HG02588 (cell line): ENCODE data around the gene CMTM8.

Experiments used
- ATAC-seq: cut with Tn5 transposase; IDR thresholded peaks from one replicate; pipeline ENCODE4 v1.9.1; 2021; ENCODE audit warnings: mild to moderate bottlenecking, moderate library complexity; ENCODE audit not compliant: unreplicated experiment

Gene CMTM8

DNA sequence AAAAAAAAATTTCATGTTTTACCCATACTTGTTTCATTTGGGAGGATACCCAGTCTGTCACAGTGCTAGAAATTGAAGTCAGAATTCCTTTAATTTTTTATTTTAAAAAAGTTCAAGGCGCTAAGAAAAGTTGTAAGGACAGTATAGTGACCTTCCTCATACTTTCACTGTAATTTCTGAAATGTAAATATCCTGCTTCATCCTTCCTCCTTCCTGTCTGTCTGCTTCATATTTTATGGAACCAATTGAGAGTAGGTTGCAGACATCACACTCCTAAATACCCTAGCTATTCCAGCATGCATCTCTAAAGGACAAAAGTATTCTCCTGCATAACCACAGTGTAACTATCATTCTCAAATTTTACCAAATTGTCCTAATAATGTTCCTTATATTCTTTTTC, 35.8 kb downstream of the CMTM8 start:
- ATAC-seq, result no peak

DNA sequence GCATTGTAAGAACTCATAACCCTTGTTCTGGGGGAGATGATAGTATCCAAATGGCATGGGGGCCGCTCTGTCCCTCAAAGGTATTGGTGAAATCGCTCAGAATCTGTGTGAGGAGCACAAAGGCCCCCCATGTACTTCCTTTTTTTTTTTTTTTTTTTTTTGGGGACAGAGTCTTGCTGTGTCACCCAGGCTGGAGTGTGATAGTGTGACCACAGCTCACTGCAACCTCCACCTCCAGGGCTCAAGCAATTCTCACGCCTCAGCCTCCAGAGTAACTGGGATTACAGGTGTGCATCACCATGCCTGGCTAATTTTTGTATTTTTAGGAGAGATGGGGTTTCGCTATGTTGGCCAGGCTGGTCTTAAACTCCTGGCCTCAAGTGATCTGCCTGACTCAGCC, 37.0 kb downstream of the CMTM8 start:
- no peak for ATAC-seq

DNA sequence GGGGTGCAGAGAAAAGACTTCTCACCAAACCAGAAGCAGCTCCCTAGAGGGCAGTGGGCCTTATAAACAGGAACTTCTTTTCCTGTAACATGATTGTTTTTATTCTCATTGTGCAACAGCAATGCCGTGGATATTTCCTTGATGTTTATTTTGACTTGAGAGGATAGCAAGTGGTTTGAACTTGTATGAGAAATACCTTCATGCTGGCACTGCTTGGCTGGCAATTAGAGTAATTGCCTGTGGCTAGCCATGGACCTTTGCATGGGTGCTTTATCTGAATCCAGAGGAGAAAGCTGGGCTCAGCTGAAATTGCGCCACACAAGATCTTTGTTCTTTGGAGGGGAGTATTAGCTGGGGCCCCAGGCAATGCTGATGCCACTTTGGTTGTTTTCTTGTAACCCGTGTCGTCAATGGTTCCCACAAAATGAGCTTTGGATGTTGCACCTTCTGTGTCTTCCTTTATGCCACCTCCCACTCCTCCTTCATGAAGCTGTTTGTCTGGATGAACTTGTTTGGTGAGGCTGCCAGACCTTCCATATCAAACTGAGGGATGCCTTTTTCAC, 37.9 kb downstream of the CMTM8 start:
- no peak for ATAC-seq

DNA sequence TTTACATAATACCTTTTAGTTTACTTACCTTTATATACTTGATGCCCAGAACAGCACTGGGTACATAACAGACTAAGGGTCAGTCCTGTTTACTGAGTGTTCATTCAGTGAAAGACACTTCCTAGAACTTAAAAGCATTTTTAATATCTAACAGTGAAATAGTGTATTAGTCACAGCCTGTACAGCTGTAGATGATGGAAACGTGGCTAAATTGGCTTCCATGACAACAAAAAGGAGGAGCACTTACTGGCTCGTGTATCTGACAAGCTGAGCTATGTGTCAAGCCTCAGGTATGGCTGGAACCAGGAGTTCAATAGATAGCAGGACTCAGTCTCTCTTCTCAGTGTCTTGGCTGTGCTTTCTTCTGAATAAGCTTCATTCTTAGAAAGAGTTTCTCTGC, 40.2 kb downstream of the CMTM8 start:
- no peak for ATAC-seq

DNA sequence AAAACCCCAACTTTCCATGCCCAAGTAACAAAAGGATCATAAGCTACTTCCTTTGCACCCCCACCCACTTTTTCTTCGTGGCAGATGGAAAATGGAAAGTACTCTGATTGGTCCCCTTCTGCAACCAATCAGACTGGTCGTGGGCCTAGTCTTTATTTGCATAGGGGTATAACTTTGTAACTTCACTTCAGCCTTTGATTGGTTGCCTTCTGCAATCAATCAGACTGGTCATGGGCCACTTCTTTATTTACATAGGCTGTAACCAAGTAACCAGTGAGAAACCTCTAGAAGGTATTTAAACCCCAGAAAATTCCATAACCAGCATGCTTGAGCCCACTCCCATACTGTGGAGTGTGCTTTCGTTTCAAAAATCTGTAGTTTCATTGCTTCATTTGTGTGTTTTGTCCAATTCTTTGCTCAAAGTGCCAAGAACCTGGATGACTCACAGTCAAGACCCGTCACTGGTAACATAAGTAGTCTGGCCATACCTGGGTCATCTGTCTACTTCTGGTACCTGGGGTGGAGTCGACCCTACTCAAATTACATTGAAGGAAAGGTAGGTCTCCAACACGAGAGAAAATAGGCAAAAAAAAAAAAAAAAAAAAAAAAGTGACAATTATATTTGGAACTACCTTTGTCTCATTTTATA, 41.9 kb downstream of the CMTM8 start:
- ATAC-seq, result no peak

DNA sequence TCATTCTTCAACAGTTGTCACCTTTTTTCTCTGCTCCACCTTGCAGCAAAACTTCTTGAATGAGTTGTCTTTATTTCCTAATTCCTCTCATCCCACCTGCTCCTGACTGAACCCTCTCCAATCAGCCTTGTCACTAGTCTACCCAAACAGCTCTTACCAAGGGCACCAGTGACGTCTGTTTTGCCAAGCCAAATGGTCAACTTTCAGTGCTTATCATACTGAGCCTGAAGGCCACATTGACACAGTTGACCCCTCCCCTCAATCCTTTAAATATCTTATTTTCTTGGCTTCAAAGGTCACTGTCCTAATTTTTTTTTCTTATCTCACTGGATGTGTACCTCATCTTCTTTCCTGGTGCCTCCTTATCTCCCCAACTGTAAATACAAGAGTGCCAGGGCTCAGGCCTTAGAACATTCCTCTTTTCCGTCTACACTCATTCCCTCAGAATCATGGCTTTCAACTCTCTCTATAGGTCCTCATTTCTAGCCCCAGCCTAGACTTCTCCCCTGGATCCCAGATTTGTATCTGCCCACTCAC, 43.2 kb downstream of the CMTM8 start:
- ATAC-seq, result no peak

DNA sequence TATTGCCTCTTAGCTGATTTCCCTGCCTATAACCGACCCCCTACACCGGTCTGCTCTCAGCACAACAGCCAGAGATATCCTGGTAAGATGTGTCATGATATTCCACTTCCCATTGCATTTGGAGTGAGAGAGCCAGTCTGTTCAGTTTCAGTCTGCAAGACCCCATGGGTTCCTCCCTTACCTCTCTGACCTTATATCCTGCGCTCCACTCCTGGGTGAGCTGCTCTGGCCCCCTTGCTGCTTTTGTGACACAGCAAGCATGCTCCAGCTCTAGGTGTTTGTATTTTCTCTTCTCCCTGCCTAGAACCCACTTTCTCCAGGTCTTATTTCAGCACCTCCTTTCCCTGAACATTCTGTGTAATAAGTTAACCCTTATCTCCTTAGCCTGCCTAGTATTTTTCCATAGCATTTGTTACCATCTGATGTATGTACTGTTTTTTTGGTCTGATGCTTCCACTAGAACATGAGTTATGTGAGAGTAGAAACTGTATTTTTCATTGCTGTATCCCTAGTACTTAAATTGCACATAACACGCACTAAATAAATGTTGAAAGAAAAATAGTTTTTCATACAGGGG, 44.2 kb downstream of the CMTM8 start:
- ATAC-seq, result no peak

DNA sequence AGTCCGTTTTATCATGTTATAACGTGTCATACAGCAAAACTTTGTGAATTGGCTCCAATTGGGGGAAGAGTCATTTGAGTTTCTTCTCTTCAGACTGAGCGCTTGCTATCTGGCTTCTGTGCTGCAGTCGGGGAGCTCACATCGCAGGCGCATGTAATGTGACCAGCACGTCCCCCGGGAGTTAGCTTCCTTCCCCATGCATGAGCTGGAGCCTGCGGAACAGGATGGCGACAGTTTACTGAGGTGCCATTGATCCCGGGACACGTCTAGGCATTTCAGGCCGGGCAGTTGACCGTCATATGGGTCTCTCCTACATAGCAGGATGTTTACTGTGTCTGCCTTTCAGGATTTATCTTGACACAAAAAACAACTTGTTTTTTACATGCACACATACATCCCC, 44.8 kb downstream of the CMTM8 start:
- ATAC-seq, result no peak

DNA sequence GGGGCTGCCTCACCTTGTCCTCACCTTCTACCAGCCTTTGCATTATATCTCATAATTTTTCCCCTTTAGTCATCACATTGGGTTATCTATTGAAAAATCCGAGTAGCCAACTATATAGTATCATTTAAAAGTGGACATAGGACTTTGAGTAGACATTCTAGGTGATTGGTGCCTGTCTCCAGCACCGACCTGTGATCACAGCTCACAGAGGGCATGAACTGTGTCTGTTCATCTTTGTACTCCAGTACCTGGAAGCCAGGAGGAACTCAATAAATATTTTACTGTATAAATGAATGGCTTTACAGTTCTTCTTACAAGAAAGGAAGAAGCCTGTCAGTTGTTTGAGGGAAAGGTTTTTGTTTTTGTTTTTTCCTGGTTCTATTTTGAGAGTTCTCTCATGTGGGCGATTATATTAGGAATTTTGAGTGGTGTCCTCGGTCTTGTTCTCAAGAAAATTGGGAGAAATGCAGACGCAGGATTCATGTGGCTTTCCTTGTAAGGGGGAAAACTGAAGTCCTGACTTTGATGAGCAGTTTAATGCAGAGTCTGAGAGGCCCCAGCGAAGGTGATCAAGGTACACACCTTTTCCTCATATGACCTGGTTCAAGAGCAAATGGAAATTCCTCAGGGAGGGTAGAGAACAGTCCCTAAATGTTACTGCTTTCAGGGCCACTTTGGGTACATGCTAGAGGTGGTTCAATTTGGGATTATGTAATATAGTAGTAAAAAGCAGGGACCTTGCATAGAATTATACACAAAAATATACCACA, 46.1 kb downstream of the CMTM8 start:
- no peak for ATAC-seq

DNA sequence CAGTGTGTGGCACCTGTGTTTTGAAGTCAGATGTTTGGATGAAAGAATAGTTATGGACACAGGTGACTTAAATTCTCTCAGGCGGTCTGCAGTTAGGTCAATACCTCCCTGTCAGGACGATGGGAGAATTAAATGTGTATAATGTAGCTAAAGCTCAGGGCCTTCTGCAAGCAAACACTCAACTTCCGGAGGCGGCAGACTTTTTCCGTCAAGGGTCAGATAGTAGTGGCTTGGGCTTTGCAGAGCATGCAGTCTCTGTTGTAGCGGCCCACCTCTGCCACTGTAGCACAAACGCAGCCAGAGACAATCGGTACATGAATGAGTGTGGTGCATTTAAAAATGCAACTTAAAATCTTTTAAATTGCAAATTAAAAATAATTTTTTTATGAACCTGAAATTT, 47.4 kb downstream of the CMTM8 start:
- no peak for ATAC-seq

DNA sequence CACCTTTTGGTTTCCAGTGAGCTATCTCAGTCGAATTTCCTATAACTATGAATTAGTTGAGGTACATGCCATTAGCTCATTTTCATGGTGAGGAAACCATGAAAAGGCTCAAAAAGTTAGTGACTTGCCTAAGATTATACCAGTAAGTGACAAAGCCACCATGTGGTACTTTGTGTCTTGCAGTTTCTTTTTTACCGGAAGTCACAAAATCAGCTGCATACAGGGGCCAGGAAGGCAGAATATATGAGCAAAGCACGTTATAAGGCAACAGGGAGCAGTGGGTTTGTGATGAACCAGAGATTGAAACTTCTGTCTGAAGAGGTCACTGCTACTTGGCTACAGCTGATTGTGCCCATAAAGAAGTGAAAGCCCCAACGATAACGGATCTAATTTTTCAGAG, 50.3 kb downstream of the CMTM8 start:
- ATAC-seq, result no peak

DNA sequence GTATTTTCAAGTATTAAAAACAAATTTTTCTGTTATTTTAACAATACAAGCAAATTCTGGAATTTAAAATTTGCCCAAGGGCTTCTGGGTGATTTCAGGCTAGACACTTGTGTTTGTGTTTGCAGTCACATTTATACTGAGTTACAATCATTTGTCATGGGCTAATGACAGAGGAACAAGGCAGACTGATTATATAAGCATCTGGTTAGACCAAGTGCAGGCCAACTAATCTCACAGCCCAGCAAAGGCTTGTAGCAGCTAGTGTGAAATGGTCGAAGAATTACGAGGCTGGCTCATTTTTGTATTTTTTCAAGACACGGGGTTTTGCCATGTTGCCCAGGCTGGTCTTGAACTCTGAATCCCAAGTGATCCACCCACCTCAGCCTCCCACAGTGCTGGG, 52.1 kb downstream of the CMTM8 start:
- no peak for ATAC-seq

DNA sequence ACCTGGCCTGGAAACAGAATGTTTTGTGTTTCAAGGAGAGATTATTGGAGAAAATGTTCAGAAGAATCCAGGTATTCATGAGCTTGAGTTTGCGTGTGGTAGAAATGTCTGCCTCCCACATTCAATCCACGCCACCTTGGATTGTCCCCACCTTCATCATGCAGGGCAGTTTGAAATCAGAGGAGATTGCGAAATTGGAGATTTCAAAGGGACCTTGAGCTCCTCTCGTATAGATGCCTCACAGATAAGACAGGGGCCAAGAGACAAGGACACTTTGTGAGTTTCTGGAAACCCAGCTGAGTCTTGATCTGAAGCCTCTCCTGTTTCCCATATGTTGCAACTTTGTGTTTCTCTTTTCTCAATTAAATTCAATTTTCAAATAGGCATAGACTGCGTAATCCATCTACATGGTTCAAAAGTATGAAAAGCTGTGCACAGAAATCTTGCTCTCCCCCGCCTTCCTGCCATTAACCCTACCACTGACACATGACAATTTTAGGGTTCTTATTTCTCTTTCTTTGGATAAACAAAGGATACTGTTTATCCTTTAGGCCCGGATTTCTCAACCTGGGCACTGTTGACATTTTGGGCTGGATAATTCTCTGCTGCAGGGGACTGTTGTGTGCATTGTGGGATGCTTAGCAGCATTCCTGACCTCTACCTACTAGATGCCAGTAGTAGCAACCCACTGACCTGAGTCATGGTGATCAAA, 53.8 kb downstream of the CMTM8 start:
- no peak for ATAC-seq

DNA sequence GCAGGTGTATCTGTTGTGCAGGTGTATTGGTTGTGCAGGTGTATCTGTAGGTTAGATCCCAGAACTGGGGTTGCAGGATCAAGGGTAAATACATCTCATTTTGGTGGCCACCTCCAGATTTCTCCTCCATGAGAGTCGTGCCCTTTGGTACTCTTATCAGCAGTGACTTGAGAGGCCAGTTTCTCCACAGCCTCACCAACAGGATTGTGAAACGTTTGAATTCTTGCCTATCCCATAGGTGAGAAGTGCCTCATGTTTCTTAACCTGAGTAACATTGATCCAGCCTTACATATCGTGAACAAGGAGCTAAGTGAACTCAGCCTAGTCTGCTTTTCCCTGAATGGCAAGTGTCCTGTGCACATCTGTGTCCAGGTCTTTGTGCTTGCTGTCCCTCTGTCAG, 55.4 kb downstream of the CMTM8 start:
- no peak for ATAC-seq

DNA sequence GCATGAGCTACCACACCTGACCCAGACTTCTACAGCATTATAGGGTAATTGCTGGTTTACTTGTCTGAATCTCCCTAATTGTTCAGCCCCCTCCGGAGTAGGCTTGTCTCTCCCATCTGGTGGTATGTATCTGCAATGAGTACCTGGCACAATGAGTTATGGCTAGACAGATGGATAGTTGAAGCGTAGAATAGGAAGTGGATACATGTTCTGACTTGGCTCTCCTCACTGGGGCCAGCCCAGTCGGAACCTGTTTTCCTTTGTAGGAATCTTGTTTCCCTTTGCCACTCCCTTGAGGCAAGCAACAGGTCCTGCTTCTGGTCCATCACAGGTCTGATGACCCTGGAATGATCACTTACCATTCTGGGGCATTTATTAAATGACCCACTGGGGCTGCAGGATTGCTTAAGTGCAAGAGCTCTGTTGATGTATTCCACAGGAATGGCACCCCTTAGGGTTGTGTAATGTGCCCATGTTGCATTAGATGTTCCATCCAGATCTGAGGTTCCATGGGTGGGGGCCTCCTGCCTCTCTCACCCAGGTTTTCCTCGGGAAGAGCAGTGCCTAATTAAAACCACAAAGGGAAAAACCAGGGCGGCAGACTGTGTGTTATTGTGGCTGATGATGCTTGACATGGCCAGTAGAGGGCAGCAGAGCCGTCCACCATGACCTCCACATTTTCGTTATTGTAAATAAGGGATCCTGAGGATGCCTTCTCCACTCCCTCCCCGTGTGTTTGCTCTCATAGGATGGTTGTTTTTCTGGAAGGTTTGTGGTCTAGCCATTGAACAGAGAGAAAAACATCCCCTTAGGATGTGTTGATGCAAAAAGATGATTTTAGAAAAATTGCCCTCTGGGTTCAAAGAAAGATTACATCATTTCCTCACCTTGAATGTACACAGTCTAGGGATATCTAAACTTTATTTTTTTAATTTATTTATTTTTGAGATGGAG, 58.0 kb downstream of the CMTM8 start:
- no peak for ATAC-seq

DNA sequence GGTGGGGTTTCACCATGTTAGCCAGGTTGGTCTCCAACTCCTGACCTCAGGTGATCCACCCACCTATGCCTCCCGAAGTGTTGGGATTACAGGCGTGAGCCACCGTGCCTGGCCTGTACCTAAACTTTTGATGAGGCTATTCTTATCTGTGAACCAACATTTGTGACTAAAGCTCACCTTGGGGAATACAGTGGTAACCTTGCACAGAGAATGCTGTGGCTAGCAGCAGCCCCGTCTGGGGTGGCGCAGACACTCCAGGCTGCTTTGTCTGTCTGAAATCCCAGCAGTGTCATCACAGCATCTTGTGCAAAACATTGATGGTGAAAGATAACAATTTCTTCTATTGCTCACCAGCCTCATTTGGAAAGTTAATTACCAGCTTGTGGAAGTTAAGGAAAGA, 58.9 kb downstream of the CMTM8 start:
- no peak for ATAC-seq

DNA sequence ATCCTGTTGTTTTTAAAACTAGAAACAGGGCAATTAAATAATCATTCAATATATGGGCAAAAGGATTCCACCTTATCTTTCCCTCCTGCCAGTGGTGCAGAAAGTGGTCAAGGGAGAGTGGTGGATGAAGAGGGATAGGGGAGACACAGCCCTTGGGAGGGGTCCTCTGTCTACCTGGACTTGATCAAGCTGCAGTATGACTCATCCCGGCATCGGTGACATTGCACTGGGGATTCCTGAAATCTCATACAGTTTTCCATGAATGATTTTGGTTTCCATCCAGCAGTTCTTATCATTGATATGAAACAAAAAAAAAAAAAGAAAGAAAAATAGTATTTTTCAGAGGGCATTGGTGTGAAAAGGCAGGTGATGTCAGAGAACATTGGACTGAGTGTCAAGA, 62.9 kb downstream of the CMTM8 start:
- ATAC-seq, result no peak

DNA sequence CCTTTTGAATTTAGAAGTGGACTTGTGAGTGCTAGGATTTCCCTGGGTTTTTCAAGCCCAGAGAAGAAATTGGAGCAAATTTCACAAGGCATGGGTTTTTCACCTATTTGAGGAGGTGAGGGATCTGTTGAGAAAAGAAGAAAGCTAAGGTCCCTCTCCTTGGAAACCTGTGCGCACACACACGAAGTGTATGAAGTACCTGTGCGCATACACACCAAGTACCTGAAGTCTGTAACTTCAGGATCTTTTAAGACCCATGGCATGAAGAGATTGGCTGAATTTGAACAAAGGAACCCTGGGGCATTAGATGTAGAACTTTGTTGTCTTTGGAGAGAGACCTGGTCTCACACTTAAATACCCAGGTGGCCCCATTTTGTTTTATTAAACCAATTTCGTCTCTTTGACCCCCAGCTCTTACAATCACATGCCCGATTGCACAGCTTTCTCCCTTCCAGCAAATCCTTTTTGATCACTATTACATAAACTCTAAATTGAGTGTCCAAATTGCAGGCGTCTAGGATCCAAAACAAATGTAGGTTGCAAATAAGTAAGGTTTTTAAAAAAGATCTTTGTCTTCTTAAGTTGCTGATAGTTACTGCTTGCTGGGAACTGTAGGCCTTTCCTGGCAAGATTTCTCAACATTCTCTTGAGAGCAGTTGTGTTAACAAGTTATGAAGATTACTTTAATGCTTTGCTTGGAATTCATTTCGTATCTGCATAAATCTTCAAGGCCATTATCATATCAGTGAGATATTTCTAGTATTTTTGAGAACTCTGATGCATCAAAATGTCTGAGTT, 64.3 kb downstream of the CMTM8 start:
- no peak for ATAC-seq

DNA sequence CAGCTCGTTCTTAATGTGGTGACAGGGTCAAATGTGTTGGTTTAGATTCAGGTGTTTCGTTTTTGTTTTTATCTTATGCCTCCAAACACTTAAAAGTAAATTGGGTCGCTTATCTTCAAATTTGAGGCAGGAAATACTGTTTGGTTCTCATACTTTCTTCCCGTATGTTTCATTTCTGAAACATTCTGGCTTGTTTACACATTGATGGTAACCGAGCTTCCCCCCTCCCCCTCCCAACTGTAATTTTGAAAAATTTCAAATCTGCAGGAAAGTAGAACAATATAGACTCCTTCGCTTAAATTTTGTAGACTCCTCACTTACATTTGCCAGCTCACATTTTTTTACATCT, 64.9 kb downstream of the CMTM8 start:
- ATAC-seq, result no peak
